Breast epithelium (tissue), 4 donors: ENCODE measurements around the gene GNE. TPM values are rescaled to one million over a fixed set of nuclear protein-coding genes. Genes with fewer than 3 reads are reported as not detected.
"Not testable (repeated sequence)": the region's sequence is repeated elsewhere in the genome, so short reads cannot be mapped to it uniquely, and the experiment has no call there.

Experiments
- DNase-seq, 2 donors: peaks; one replicate each; pipeline ENCODE4 v3.0.0-alpha.2; 2019; ENCODE audit warnings: low spot score in 2 of 2
- H3K27ac ChIP-seq, 2 donors: fragments of 200-600 bp; sonication (generic) in 1 of 2; one replicate each; pipeline ENCODE4 v1.5.1; 2016 to 2019; ENCODE audit warnings: mild to moderate bottlenecking in 1 of 2
- H3K27me3 ChIP-seq, 2 donors: fragments of 200-600 bp; sonication (generic) in 1 of 2; one replicate each; pipeline versions ENCODE4 v1.5.1 to v1.6.0; 2017 to 2019; ENCODE audit warnings: control low read depth in 1 of 2, mild to moderate bottlenecking in 1 of 2
- H3K36me3 ChIP-seq: fragments of 200-600 bp; one replicate; pipeline ENCODE4 v1.5.1; 2019
- H3K4me1 ChIP-seq, 2 donors: fragments of 200-600 bp; sonication (generic); one replicate each; pipeline ENCODE4 v1.5.1; 2016 to 2019; ENCODE audit warnings: control low read depth in 1 of 2
- H3K4me3 ChIP-seq, 3 donors: fragments of 200-600 bp; sonication (generic); 1 replicate in 2 of 3; 2 replicates in 1 of 3; pipeline ENCODE4 v1.5.1; 2016 to 2019; ENCODE audit warnings: mild to moderate bottlenecking in 3 of 3, moderate library complexity in 2 of 3
- H3K9me3 ChIP-seq, 2 donors: fragments of 200-600 bp; sonication (generic) in 1 of 2; one replicate each; pipeline ENCODE4 v1.5.1; 2016 to 2019; ENCODE audit warnings: control low read depth in 1 of 2
- POLR2A ChIP-seq: fragments of 450-650 bp; IDR thresholded peaks from one replicate; pipeline ENCODE4 v1.6.1; 2016; ENCODE audit warnings: antibody characterized with exemption, mild to moderate bottlenecking, moderate library complexity
- POLR2AphosphoS5 ChIP-seq, 3 donors: sonication (generic); formaldehyde crosslinking; IDR thresholded peaks; one replicate each; pipeline ENCODE4 v1.6.1; 2017; ENCODE audit warnings: antibody characterized with exemption in 3 of 3
- intact Hi-C: fragments of 100-400 bp; cut with DNase I; formaldehyde crosslinking; loops from one replicate; pipeline ENCODE4 v1.15.1; 2023; ENCODE audit warnings: low total_unique reads
- total RNA-seq, 3 donors: library from RNA; depleted of rRNA; stranded (reverse); fragments of >200 nt; gene quantifications; one replicate each; pipeline ENCODE4 v1.1.0, GENCODE V29; 2016
- TF ChIP-seq, protein P1 (sequence below), 3 donors: fragments of 450-650 bp; IDR thresholded peaks; one replicate each; pipeline ENCODE4 v1.5.1; 2016 to 2017; ENCODE audit warnings: antibody characterized with exemption in 3 of 3, mild to moderate bottlenecking in 3 of 3, moderate library complexity in 3 of 3

GNE gene
- total RNA-seq, 3 donors from 2014 or later = 24.9 to 38.2 (median 35.1) TPM

DNA sequence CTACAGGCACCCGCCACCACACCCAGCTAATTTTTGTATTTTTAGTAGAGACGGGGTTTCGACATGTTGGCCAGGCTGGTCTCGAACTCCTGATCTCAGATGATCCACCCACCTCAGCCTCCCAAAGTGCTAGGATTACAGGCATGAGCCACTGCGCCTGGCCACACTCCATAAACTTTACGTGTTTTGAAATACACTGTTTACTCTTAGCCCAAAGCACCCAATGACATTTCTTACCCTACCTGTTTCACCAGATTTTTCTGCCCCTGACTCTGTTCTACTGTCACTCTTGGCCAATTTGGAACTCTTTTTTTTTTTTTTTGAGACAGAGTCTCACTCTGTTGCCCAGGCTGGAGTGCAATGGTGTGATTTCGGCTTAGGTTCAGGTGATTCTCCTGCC, 15.1 kb upstream of the GNE start:
- TF ChIP-seq POLR2AphosphoS5 (IDR thresholded peaks at IDR 0.05) = peak in 2 of 3 donors; percentile 32 to 33
- H3K27me3 ChIP-seq, intact Hi-C loops, H3K4me3 ChIP-seq, H3K4me1 ChIP-seq, H3K36me3 ChIP-seq, H3K9me3 ChIP-seq: not testable (repeated sequence)
- peak overlapping the region; percentile 69 to 75 for H3K27ac ChIP-seq
- DNase-seq = peak; percentile 62 to 65

- Histone ChIP-seq H3K27me3 (no peaks in the 10 kb centered on the region), H3K9me3 (no peaks in the 10 kb centered on the region), H3K27ac (no peak overlapping the region), H3K4me1 (no peaks in the 10 kb centered on the region), H3K4me3 (no peak overlapping the region), H3K36me3 (no peaks in the 10 kb centered on the region)
- TF ChIP-seq POLR2AphosphoS5 (IDR thresholded peaks at IDR 0.05) (no peak), POLR2A (no peak)
- TF ChIP-seq, protein P1, sequence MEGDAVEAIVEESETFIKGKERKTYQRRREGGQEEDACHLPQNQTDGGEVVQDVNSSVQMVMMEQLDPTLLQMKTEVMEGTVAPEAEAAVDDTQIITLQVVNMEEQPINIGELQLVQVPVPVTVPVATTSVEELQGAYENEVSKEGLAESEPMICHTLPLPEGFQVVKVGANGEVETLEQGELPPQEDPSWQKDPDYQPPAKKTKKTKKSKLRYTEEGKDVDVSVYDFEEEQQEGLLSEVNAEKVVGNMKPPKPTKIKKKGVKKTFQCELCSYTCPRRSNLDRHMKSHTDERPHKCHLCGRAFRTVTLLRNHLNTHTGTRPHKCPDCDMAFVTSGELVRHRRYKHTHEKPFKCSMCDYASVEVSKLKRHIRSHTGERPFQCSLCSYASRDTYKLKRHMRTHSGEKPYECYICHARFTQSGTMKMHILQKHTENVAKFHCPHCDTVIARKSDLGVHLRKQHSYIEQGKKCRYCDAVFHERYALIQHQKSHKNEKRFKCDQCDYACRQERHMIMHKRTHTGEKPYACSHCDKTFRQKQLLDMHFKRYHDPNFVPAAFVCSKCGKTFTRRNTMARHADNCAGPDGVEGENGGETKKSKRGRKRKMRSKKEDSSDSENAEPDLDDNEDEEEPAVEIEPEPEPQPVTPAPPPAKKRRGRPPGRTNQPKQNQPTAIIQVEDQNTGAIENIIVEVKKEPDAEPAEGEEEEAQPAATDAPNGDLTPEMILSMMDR (IDR thresholded peaks at IDR 0.05) = no peak
- no peak for DNase-seq
- intact Hi-C loops = no loop called here
Observed at GRCh38 chr9:36268007-36268427, 9.8 kb upstream of the GNE start.

DNA sequence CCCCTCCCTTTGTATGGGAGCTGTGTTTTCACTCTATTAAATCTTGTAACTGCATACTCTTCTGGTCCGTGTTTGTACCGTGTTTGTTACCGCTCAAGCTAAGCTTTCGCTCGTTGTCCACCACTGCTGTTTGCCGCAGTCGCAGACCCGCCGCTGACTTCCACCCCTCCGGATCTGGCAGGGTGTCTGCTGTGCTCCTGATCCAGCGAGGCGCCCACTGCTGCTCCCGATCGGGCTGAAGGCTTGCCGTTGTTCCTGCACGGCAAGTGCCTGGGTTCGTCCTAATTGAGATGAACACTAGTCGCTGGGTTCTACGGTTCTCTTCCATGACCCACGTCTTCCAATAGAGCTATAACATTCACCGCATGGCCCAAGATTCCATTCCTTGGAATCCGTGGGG, 6.6 kb upstream of the GNE start:
- no peaks in the 10 kb centered on the region for H3K36me3 ChIP-seq
- H3K4me3 ChIP-seq = no peak overlapping the region
- TF ChIP-seq, protein P1 (IDR thresholded peaks at IDR 0.05) = no peak
- no peak for TF ChIP-seq POLR2AphosphoS5 (IDR thresholded peaks at IDR 0.05)
- TF ChIP-seq POLR2A = no peak
- no peaks in the 10 kb centered on the region for H3K9me3 ChIP-seq
- intact Hi-C loops = no loop called here
- H3K4me1 ChIP-seq = no peaks in the 10 kb centered on the region
- H3K27ac ChIP-seq = no peak overlapping the region
- no peak for DNase-seq
- H3K27me3 ChIP-seq = no peaks in the 10 kb centered on the region

GRCh38 chr9:36263683-36264082, 5.4 kb upstream of the GNE start:
- intact Hi-C loops = no loop called here
- H3K27me3 ChIP-seq = no peaks in the 10 kb centered on the region
- H3K4me3 ChIP-seq = no peak overlapping the region
- peak overlapping the region in 1 of 2 donors; percentile 36 for H3K27ac ChIP-seq
- H3K4me1 ChIP-seq = no peaks in the 10 kb centered on the region
- H3K9me3 ChIP-seq = no peaks in the 10 kb centered on the region
- TF ChIP-seq POLR2A (no peak), POLR2AphosphoS5 (IDR thresholded peaks at IDR 0.05) (no peak)
- TF ChIP-seq, protein P1 (IDR thresholded peaks at IDR 0.05) = no peak
- no peaks in the 10 kb centered on the region for H3K36me3 ChIP-seq
- peak in 1 of 2 donors; percentile 58 for DNase-seq

GRCh38 chr9:36258996-36259533, 817 bp upstream of the GNE start:
- Histone ChIP-seq H3K36me3 (no peaks in the 10 kb centered on the region), H3K9me3 (no peaks in the 10 kb centered on the region), H3K27ac (peak overlapping the region; percentile 96 to 99), H3K4me3 (peak overlapping the region; percentile 95 to 97 (median 95)), H3K27me3 (no peaks in the 10 kb centered on the region), H3K4me1 (no peaks in the 10 kb centered on the region)
- no peak for DNase-seq
- TF ChIP-seq, protein P1 (IDR thresholded peaks at IDR 0.05) = no peak
- no peak for TF ChIP-seq POLR2A
- TF ChIP-seq POLR2AphosphoS5 (IDR thresholded peaks at IDR 0.05) = no peak
- intact Hi-C loops = no loop called here

DNA sequence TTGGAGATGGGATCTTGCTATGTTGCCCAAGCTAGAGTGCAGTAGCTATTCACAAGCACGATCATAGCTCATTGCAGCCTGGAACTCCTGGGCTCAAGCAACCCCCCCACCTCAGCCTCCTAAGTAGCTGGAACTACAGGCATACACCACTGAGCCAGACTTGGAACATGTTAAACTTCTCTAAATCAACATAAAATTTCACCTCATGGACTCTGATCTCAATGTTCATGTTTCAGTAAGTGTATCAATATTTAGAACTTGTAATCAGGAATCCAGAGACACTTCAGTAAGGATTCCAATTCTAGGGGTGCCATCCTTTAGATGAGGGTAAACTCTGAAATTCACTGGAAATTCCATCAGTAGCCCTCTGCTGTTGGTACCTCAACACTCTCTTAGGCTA, 6.8 kb downstream of the GNE start:
- H3K4me3 ChIP-seq = no peak overlapping the region
- H3K36me3 ChIP-seq = no peaks in the 10 kb centered on the region
- H3K9me3 ChIP-seq = no peaks in the 10 kb centered on the region
- no peak overlapping the region for H3K27ac ChIP-seq
- intact Hi-C loops = no loop called here
- no peaks in the 10 kb centered on the region for H3K4me1 ChIP-seq
- no peak for TF ChIP-seq POLR2AphosphoS5 (IDR thresholded peaks at IDR 0.05)
- TF ChIP-seq, protein P1 (IDR thresholded peaks at IDR 0.05) = no peak
- no peak for TF ChIP-seq POLR2A
- DNase-seq = no peak
- H3K27me3 ChIP-seq = no peaks in the 10 kb centered on the region
